IMR-90 (cell line): ENCODE results near the gene FAF1. TPM values are rescaled to one million over a fixed set of nuclear protein-coding genes. Genes with fewer than 3 reads are reported as not detected.
A peak's percentile ranks its signal among the peaks of the same experiment; 100 is the strongest.

ENCODE experiments used
- ATAC-seq: fragments of 200-7000 bp; cut with Tn5 transposase; 2 replicates; pipeline ENCODE4 v1.9.1; 2020; ENCODE audit warnings: low read depth, mild to moderate bottlenecking, moderate library complexity
- BruUV-seq: library from RNA; stranded (reverse); fragments of 400-500 nt; replicated peaks from 2 replicates; lab custom pipeline; 2021; lab: Mats Ljungman, UMichigan
- CTCF ChIA-PET: fragments of 300-600 bp; formaldehyde crosslinking; extraction: SDS; loops from one replicate; lab custom pipeline; 2021; ENCODE audit warnings: antibody characterized with exemption; lab: Yijun Ruan, JAX
- POLR2A ChIA-PET: fragments of 300-600 bp; sonication (Branson Sonifier 250); formaldehyde crosslinking; loops from one replicate; lab custom pipeline; 2022; ENCODE audit warnings: antibody characterized with exemption; ENCODE audit not compliant: unreplicated experiment; lab: Charles Lee
- DNase-seq: peaks from one replicate; pipeline ENCODE4 v3.0.0; 2013
- H2AFZ ChIP-seq: replicated peaks from 2 replicates; pipeline ENCODE3; 2013; ENCODE audit warnings: low read length, mild to moderate bottlenecking; ENCODE audit not compliant: poor library complexity
- H2AK5ac ChIP-seq: 2 replicates; pipeline ENCODE4 v1.6.1; 2013; ENCODE audit warnings: low read depth, low read length, inconsistent platforms
- H2AK9ac ChIP-seq: replicated peaks from 2 replicates; pipeline ENCODE3; 2013; ENCODE audit warnings: mild to moderate bottlenecking, low read depth, low read length, moderate library complexity; ENCODE audit not compliant: poor library complexity
- H2BK120ac ChIP-seq: 2 replicates; pipeline ENCODE4 v1.6.1; 2013; ENCODE audit warnings: low read depth, low read length, inconsistent platforms
- H2BK15ac ChIP-seq: 3 replicates; pipeline ENCODE4 v1.6.1; 2013; ENCODE audit warnings: low read depth, low read length, inconsistent platforms
- H2BK20ac ChIP-seq: 2 replicates; pipeline ENCODE4 v1.6.1; 2013; ENCODE audit warnings: low read depth, mild to moderate bottlenecking, inconsistent platforms, low read length, moderate library complexity
- H2BK5ac ChIP-seq: 2 replicates; pipeline ENCODE4 v1.6.1; 2013; ENCODE audit warnings: mild to moderate bottlenecking, low read depth, low read length, inconsistent platforms; ENCODE audit not compliant: poor library complexity, severe bottlenecking
- H3K14ac ChIP-seq: replicated peaks from 2 replicates; pipeline ENCODE4 v1.6.1; 2013; ENCODE audit warnings: low read depth, low read length, inconsistent platforms
- H3K18ac ChIP-seq: 2 replicates; pipeline ENCODE4 v1.6.1; 2013; ENCODE audit warnings: low read depth, low read length, control low read depth
- H3K23ac ChIP-seq: 2 replicates; pipeline ENCODE4 v1.6.1; 2013; ENCODE audit warnings: low read depth, low read length, inconsistent platforms
- H3K27ac ChIP-seq: 2 replicates; pipeline ENCODE4 v1.5.1; 2013; ENCODE audit warnings: mild to moderate bottlenecking, control low read depth, low read length; ENCODE audit not compliant: insufficient read depth
- H3K27me3 ChIP-seq: 2 replicates; pipeline ENCODE4 v1.6.1; 2013; ENCODE audit warnings: low read length; ENCODE audit not compliant: control insufficient read depth, insufficient read depth
- H3K36me3 ChIP-seq: 2 replicates; pipeline ENCODE4 v1.6.1; 2013; ENCODE audit warnings: low read length, mixed read lengths; ENCODE audit not compliant: control insufficient read depth, insufficient read depth
- H3K4ac ChIP-seq: 2 replicates; pipeline ENCODE4 v1.6.1; 2013; ENCODE audit warnings: low read depth, low read length, inconsistent platforms
- H3K4me1 ChIP-seq: 2 replicates; pipeline ENCODE4 v1.6.1; 2013; ENCODE audit warnings: low read length, mixed read lengths; ENCODE audit not compliant: control insufficient read depth, insufficient read depth
- H3K4me2 ChIP-seq: 2 replicates; pipeline ENCODE4 v1.6.1; 2013; ENCODE audit warnings: low read depth, mild to moderate bottlenecking, control low read depth, low read length, moderate library complexity
- H3K4me3 ChIP-seq: 2 replicates; pipeline ENCODE4 v1.5.1; 2013; ENCODE audit warnings: low read depth, mild to moderate bottlenecking, control low read depth, low read length, moderate library complexity; ENCODE audit not compliant: insufficient read depth
- H3K56ac ChIP-seq: 2 replicates; pipeline ENCODE4 v1.6.1; 2013; ENCODE audit warnings: low read length, inconsistent platforms; ENCODE audit not compliant: insufficient read depth; ENCODE audit errors: extremely low read depth
- H3K79me1 ChIP-seq, 2 experiments: 2 replicates each; pipeline ENCODE4 v1.6.1; 2013; ENCODE audit warnings: low read length in 2 of 2, inconsistent platforms in 1 of 2, low read depth in 1 of 2
- H3K9ac ChIP-seq: 2 replicates; pipeline ENCODE4 v1.6.1; 2013; ENCODE audit warnings: low read depth, low read length, control low read depth
- H3K9me1 ChIP-seq: 2 replicates; pipeline ENCODE4 v1.6.1; 2013; ENCODE audit warnings: low read length, inconsistent platforms; ENCODE audit not compliant: insufficient read depth
- H3K9me3 ChIP-seq: 2 replicates; pipeline ENCODE4 v1.6.1; 2013; ENCODE audit warnings: low read length; ENCODE audit not compliant: control insufficient read depth, insufficient read depth
- H4K20me1 ChIP-seq: 2 replicates; pipeline ENCODE4 v1.6.1; 2013; ENCODE audit warnings: low read length, inconsistent platforms; ENCODE audit not compliant: insufficient read depth
- H4K5ac ChIP-seq: 2 replicates; pipeline ENCODE4 v1.6.1; 2013; ENCODE audit warnings: mild to moderate bottlenecking, low read depth, low read length, control low read depth
- H4K8ac ChIP-seq, 2 experiments: 2 replicates each; pipeline ENCODE4 v1.6.1; 2013; ENCODE audit warnings: low read depth in 2 of 2, low read length in 2 of 2, control low read depth in 1 of 2, inconsistent platforms in 1 of 2
- H4K91ac ChIP-seq: 2 replicates; pipeline ENCODE4 v1.6.1; 2013; ENCODE audit warnings: low read depth, low read length, inconsistent platforms; ENCODE audit not compliant: insufficient read depth
- CEBPB ChIP-seq: IDR thresholded peaks from 2 replicates; pipeline ENCODE4 v1.6.1; 2012; ENCODE audit warnings: low read depth, low read length, improper control_type of control experiment
- CHD1 ChIP-seq: IDR thresholded peaks from 2 replicates; pipeline ENCODE4 v1.6.1; 2012; ENCODE audit warnings: low read depth, low read length, improper control_type of control experiment
- ELK1 ChIP-seq: fragments of 150-350 bp; IDR thresholded peaks from 2 replicates; pipeline ENCODE4 v1.6.1; 2016; ENCODE audit warnings: low read depth, mild to moderate bottlenecking, low read length, moderate library complexity, borderline replicate concordance
- FOS ChIP-seq: fragments of 150-350 bp; IDR thresholded peaks from 2 replicates; pipeline ENCODE4 v1.6.1; 2016; ENCODE audit warnings: low read depth, low read length
- MAZ ChIP-seq: IDR thresholded peaks from 2 replicates; pipeline ENCODE4 v1.6.1; 2012; ENCODE audit warnings: low read depth, mild to moderate bottlenecking, low read length, improper control_type of control experiment, moderate library complexity, borderline replicate concordance
- NFE2L2 ChIP-seq: fragments of 150-350 bp; IDR thresholded peaks from 2 replicates; pipeline ENCODE4 v1.6.1; 2016; ENCODE audit warnings: low read depth, mild to moderate bottlenecking, low read length
- POLR2A ChIP-seq: IDR thresholded peaks from 2 replicates; pipeline ENCODE4 v1.6.1; 2012; ENCODE audit warnings: mild to moderate bottlenecking, low read depth, low read length
- RAD21 ChIP-seq: IDR thresholded peaks from 2 replicates; pipeline ENCODE4 v1.6.1; 2012; ENCODE audit warnings: low read length, improper control_type of control experiment
- RFX5 ChIP-seq: IDR thresholded peaks from 2 replicates; pipeline ENCODE4 v1.8.0; 2012; ENCODE audit warnings: low read depth, mild to moderate bottlenecking, low read length, moderate library complexity
- SMC3 ChIP-seq: fragments of 150-350 bp; IDR thresholded peaks from 2 replicates; pipeline ENCODE4 v1.6.1; 2016; ENCODE audit warnings: low read depth, mild to moderate bottlenecking, antibody characterized with exemption, low read length, moderate library complexity
- USF2 ChIP-seq: fragments of 150-350 bp; IDR thresholded peaks from 2 replicates; pipeline ENCODE4 v1.6.1; 2017; ENCODE audit warnings: mild to moderate bottlenecking, antibody characterized with exemption, low read length, low read depth
- WGBS, 2 experiments: methylation state at CpG; one replicate each; pipeline versions ENCODE4 v1.1.5 to v1.1.7; 2013; ENCODE audit warnings: missing lambda C conversion rate in 2 of 2; ENCODE audit not compliant: insufficient read length in 1 of 2; ENCODE audit errors: extremely low coverage in 2 of 2; 5-methylcytosine and 5-hydroxymethylcytosine counted together
- dilution Hi-C: fragments of 300-500 bp; cut with HindIII; formaldehyde crosslinking; loops from one replicate; pipeline ENCODE4 v1.14.3; 2018; ENCODE audit warnings: low sequenced_read_pairs; ENCODE audit not compliant: unreplicated experiment
- in situ Hi-C: fragments of 300-500 bp; cut with MboI; formaldehyde crosslinking; loops from 3 replicates; pipeline ENCODE4 v1.14.3; 2019; ENCODE audit warnings: low sequenced_read_pairs, inconsistent platforms, mixed read lengths
- intact Hi-C: fragments of 100-400 bp; cut with micrococcal nuclease; formaldehyde crosslinking; loops from 2 replicates; pipeline ENCODE4 v1.10.0; 2022
- polyA plus RNA-seq, 3 experiments: library from polyadenylated mRNA; depleted of rRNA; stranded (reverse); fragments of >200 nt; gene quantifications; 2 replicates each; pipeline ENCODE4 v1.2.3, GENCODE V29; 2012; ENCODE audit warnings: low replicate concordance in 1 of 3
- total RNA-seq: library from RNA; depleted of rRNA; stranded (reverse); fragments of >200 nt; gene quantifications from 2 replicates; pipeline ENCODE4 v1.2.3, GENCODE V29; 2012
- TF ChIP-seq, protein P1 (sequence below): conservative IDR thresholded peaks from 2 replicates; pipeline ENCODE4 v1.5.1; 2012; ENCODE audit warnings: mild to moderate bottlenecking, low read depth, low read length, improper control_type of control experiment

Gene FAF1
- total and polyA plus RNA-seq, 2 of the 4 experiments (the other 2 are of a cell fraction), result 18.8 to 72.9 TPM

- no peak overlapping the region; the same call in 2 of the 3 replicates for H2BK15ac ChIP-seq
- WGBS, 2 experiments, result 40% methylated on average over 1 of the region's 13 CpGs; no CpG with 5 or more reads in 1 of the 2 experiments
- no peak overlapping the region for H3K56ac ChIP-seq
- H3K14ac ChIP-seq, result no peak overlapping the region; the same call in 1 of the 2 replicates
- H2AK9ac ChIP-seq, result no peak overlapping the region
- CTCF ChIA-PET, result no interaction called here
- peak overlapping the region in 1 of 2 experiments; percentile 35; a peak in 1 of 4 replicates for H4K8ac ChIP-seq
- no peak overlapping the region for H2AFZ ChIP-seq
- no peak overlapping the region for H4K91ac ChIP-seq
- peaks cover 6% of the 10 kb centered on the region; the same call in 1 of the 2 replicates for H3K4me1 ChIP-seq
- dilution Hi-C loops (no loop called here), in situ Hi-C loops (no loop called here), intact Hi-C loops (loop anchor here (10.0 kb wide), 1 partner anchor 321 kb away; no protein-coding TSS in a partner anchor)
- DNase-seq (no peak), ATAC-seq (no peak)
- no peak overlapping the region for H3K27ac ChIP-seq
- H2BK20ac ChIP-seq, result no peak overlapping the region
- H3K9me1 ChIP-seq, result peaks cover 2% of the 10 kb centered on the region; the same call in 1 of the 2 replicates
- no peak overlapping the region for H3K18ac ChIP-seq
- no peaks in the 10 kb centered on the region for H3K27me3 ChIP-seq
- H3K4me3 ChIP-seq, result no peak overlapping the region
- no peak for TF ChIP-seq USF2
- TF ChIP-seq RAD21, result no peak
- no peak for TF ChIP-seq ELK1
- TF ChIP-seq MAZ, result no peak
- TF ChIP-seq POLR2A, result no peak
- TF ChIP-seq CHD1, result no peak
- TF ChIP-seq FOS, result no peak
- no peak for TF ChIP-seq NFE2L2
- TF ChIP-seq RFX5, result no peak
- TF ChIP-seq, protein P1, sequence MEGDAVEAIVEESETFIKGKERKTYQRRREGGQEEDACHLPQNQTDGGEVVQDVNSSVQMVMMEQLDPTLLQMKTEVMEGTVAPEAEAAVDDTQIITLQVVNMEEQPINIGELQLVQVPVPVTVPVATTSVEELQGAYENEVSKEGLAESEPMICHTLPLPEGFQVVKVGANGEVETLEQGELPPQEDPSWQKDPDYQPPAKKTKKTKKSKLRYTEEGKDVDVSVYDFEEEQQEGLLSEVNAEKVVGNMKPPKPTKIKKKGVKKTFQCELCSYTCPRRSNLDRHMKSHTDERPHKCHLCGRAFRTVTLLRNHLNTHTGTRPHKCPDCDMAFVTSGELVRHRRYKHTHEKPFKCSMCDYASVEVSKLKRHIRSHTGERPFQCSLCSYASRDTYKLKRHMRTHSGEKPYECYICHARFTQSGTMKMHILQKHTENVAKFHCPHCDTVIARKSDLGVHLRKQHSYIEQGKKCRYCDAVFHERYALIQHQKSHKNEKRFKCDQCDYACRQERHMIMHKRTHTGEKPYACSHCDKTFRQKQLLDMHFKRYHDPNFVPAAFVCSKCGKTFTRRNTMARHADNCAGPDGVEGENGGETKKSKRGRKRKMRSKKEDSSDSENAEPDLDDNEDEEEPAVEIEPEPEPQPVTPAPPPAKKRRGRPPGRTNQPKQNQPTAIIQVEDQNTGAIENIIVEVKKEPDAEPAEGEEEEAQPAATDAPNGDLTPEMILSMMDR, result no peak
- no peak for TF ChIP-seq SMC3
- TF ChIP-seq CEBPB, result no peak
- H2BK120ac ChIP-seq, result no peak overlapping the region
- H3K4me2 ChIP-seq, result no peak overlapping the region; the same call in 1 of the 2 replicates
- no TSS peak for BruUV-seq
- H2AK5ac ChIP-seq, result no peak overlapping the region
- no peak overlapping the region for H3K4ac ChIP-seq
- no peaks in the 10 kb centered on the region; the same call in 1 of the 2 replicates for H4K20me1 ChIP-seq
- H3K23ac ChIP-seq, result peak overlapping the region; percentile 10; the same call in 1 of the 2 replicates
- peak overlapping the region; percentile 47; the same call in 1 of the 2 replicates for H4K5ac ChIP-seq
- no peak overlapping the region for H3K9ac ChIP-seq
- POLR2A ChIA-PET, result no interaction called here
- H3K9me3 ChIP-seq, result no peaks in the 10 kb centered on the region
- H3K79me1 ChIP-seq, result peaks cover 3 to 26% of the 10 kb centered on the region in 2 experiments; a peak in 3 of 4 replicates
- no peak overlapping the region for H2BK5ac ChIP-seq
- H3K36me3 ChIP-seq, result no peaks in the 10 kb centered on the region; the same call in 1 of the 2 replicates
Observed at GRCh38 chr1:50973875-50974617, 14.0 kb upstream of the FAF1 start.
